GM18951 (cell line): Measurements from ENCODE around the gene SHISA7.

Experiments used
- POLR2A ChIP-seq: IDR thresholded peaks from 4 replicates; pipeline ENCODE4 v1.6.1; 2011; ENCODE audit warnings: mild to moderate bottlenecking; ENCODE audit not compliant: insufficient read length, insufficient read depth; ENCODE audit errors: extremely low read depth
- in situ Hi-C: fragments of 300-500 bp; cut with MboI; formaldehyde crosslinking; loops from one replicate; pipeline ENCODE4 v1.12.0; 2022; ENCODE audit warnings: low sequenced_read_pairs, mixed read lengths, inconsistent platforms; ENCODE audit not compliant: unreplicated experiment

SHISA7 gene

DNA sequence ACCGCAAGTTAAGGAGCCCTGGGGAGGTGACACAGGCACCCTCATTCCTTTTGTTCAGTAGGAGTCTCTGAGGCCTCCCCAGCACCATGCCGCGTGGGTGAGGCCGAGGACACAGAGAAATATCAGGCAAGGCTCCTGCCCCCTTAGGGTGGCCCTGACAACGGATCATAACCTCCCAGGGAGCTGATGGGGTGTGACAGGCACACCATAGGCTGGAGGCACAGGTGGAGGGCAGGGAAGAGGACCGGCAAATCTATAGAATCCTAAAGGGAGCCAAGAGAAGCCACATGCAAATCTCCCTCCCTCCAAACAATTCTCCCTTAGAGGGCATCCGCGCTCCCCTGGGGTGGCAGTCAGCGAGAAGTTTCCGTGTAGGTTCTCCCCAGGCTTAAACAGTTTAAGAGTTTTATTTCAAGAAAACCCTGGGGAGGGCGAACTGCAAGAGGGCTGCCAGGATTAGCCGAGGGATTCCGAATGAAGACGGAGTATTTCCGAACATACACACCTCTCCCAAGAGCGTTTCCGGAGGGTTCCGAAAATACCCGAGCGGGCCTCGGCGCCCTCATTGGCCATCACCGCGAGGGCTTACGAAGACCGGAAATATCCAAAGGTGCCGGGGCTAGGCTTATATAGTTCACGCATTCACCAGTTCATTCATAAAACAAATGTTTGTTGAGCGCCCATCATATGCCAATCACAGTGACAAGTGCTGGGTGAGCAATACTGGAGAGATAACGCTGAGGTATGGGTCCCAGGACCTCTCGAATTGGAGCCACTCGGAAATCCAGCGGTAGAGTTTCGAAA is 58.0 kb downstream of the SHISA7 start:
- in situ Hi-C loops = no loop called here
- no peak for TF ChIP-seq POLR2A

DNA sequence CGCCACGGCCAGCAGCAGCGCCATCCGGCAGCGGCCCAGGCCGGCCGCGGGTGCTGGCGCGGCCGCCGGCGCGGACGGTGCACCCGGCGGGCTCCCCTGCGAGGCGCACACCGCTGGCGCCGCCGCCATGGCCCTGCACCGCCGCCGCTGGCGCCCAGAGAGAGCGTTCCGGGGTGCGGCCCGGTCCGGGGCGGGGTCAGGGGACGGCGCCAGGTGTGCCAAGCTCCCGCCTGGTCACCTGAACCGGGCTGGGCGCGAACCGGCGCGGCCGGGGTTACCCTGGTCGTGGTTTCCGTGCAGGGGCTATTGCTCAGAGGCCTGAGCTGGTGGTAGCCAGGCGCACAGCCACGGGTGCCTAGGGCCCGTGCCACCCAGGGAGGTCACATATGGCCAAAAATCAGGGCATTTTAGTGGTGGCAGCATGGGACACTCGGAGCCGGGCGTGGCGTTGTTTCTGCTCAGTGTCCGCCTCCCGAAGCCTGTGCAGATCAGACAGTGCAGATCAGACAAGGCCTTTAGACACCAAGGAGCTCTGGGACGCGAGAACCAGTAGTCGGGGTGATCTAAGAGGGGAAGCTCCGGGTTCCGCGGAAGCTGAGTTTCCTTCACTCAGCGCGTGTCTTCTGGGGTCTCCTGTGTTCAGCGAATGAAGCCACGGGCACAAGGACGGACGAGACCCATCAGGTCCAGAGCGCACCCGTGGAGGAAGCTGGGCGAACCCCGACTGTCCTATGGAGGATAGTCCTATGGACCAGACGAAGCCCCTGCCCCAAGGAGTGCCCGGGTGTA is 58.8 kb downstream of the SHISA7 start, which contains the start of gene TMEM238:
TSS of gene TMEM238 (minus strand) at position 162 of the 789 bp plus-strand sequence. CDS start at position 129, 33 bp downstream.
- in situ Hi-C loops = no loop called here
- peak; percentile 49 for TF ChIP-seq POLR2A

DNA sequence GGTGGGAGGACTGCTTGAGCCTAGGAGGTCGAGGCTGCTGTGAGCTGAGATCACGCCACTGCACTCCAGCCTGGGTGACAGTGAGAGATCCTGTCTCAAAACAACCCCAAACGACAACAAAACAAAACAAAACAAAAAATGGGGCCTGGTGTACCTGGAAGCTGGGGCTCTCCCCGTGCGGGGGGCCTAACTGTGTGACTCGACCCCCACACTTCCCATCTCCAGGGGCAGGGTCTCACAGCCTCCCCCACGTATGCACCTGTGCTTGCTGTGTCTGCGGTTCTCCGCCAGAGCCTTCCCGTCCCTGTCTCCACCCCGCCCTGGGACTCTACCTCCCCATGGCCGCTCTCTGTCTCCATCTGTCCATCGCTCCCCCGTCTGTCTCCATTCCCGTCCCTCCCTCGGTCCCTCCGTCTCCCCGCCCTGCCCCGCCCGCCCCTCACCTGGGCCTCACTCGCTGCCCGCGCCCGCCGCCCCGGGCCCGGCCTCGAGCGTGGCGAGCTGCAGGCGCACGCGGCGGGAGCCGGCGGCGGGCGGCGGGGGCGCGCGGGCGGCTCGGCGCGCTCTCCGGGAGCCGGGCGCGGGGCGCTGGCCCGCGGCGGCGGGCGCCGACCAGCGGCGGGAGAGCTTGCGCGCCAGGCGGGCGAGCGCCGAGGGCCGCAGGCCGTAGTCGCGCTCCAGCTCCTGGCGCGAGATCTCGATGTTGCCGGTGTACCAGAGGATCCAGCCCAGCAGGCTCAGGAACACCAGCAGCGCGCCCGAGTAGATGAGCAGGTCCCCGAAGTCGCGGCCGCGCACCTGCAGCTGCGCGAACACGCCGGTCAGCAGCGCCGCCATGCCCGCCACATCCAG is 59.6 kb downstream of the SHISA7 start:
- no peak for TF ChIP-seq POLR2A
- in situ Hi-C loops = no loop called here

DNA sequence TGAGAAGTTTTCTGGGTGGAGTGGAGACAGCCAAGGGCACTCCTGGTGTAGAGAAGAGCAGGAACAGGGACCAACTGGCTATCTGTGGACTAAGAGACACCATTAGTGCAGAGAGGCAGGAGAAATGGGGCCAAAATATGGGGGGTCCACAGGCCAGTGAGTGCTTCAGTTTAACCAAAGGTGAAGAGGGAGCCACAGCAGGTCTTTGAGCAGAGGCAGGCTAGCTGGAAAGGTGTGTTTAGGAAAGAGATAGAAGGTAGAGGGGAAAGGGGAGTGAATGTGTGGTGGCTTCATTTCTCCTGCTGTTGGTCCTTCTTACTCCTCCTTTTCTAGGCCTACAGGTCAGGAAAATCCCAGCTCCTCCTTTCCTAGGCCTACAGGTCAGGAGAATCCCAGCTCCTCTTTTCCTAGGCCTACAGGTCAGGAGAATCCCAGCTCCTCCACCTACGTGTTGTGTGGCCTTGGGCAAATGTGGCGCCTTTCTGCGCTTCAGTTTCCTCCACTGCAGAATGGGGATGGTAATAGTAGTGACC is 60.5 kb downstream of the SHISA7 start:
- in situ Hi-C loops = no loop called here
- no peak for TF ChIP-seq POLR2A

DNA sequence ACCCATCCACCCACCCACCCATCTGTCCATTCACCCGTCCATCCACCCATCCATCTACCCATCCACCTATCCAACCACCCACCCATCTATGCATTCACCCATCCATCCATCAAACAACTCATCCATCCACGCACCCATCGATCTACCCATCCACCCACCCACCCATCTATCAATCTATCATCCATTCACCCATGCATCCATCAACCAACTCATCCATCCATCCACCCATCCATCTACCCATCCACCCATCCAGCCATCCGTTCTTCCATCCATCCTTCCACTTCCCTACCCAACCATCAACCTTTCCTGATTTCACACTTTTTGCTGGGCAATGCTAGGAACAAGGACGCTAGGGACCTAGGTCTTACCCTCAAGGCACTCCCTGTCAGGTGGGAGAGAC is 61.1 kb downstream of the SHISA7 start:
- in situ Hi-C loops = no loop called here
- TF ChIP-seq POLR2A = no peak

DNA sequence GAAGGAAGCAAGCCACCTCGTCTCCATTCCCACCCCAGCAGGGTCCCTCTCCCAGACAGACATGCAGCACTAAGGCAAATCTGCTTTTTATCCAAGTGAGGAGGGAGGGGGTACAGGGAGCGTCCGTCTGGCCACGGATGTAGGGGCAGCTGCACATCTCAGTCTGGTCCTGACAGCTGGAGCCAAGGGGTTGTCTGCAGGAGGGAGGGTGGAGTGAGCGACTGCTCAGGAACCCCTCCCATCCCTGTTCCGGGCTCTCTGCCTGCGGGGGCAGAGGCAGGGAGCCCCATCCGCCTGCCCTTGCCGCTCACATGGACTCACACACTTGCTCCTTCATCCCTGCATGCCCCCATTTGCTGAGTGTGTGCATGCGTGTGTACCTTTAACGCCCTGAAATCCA is 63.9 kb downstream of the SHISA7 start:
- no peak for TF ChIP-seq POLR2A
- in situ Hi-C loops = no loop called here
